ENCODE data around the gene SPAG7.
"Not testable (repeated sequence)": the region's sequence is repeated elsewhere in the genome, so short reads cannot be mapped to it uniquely, and the experiment has no call there.

Gene SPAG7

DNA sequence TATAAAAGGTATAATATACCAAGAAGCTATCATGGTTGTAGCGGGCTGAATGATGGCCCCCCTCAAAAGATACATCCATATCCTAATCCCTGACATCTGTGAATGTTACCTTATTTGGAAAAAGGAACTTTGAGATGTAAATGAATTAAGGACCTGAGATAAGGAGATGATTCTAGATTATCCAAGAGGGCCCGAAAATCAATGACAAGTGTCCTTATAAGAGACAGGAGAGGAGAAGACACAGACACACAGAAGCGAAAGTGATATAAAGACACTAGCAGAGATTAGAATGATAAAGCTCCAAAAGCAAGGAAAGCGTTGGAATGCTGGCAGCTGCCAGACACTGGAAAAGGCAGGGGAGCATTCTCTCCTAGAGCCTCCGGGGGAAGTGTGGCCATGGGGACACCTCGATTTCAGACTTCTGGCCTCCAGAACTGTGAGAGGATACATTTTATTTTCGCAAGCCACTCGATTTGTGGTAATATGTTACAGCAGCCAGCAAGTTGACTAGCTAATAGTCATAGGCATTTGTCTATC lies 48.0 kb downstream of the SPAG7 start:
- TF ChIP-seq, protein P1, sequence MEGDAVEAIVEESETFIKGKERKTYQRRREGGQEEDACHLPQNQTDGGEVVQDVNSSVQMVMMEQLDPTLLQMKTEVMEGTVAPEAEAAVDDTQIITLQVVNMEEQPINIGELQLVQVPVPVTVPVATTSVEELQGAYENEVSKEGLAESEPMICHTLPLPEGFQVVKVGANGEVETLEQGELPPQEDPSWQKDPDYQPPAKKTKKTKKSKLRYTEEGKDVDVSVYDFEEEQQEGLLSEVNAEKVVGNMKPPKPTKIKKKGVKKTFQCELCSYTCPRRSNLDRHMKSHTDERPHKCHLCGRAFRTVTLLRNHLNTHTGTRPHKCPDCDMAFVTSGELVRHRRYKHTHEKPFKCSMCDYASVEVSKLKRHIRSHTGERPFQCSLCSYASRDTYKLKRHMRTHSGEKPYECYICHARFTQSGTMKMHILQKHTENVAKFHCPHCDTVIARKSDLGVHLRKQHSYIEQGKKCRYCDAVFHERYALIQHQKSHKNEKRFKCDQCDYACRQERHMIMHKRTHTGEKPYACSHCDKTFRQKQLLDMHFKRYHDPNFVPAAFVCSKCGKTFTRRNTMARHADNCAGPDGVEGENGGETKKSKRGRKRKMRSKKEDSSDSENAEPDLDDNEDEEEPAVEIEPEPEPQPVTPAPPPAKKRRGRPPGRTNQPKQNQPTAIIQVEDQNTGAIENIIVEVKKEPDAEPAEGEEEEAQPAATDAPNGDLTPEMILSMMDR (IDR thresholded peaks at IDR 0.05; ENCODE audit: insufficient read depth, low read depth, low read length, missing control alignments): no peak
- no peak for DNase-seq (ENCODE audit: low read depth)
- no peak overlapping the region for H3K4me3 ChIP-seq (ENCODE audit: low read depth, low read length)

DNA sequence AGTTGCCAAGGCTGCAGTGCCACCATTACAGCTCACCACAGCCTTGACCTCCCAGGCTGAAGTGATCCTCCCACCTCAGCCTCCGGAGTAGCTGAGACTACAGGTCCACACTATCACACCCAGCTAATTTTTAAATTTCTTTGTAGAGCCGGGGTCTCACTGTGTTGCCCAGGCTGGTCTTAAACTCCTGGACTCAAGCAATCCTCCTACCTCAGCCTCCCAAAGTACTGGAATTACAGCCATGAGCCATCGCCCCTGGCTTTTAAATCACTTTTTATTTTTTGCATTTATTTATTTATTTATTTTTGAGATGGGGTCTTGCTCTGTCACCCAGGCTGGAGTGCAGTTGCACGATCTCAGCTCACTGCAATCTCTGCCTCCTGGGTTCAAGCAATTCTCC lies 53.1 kb downstream of the SPAG7 start:
- H3K4me3 ChIP-seq (ENCODE audit: low read depth, low read length); DNase-seq (ENCODE audit: low read depth): not testable (repeated sequence)

GRCh38 chr17:4913994-4914393 lies 53.6 kb downstream of the SPAG7 start:
- no peak for DNase-seq (ENCODE audit: low read depth)
- no peak overlapping the region for H3K4me3 ChIP-seq (ENCODE audit: low read depth, low read length)
- TF ChIP-seq, protein P1 (IDR thresholded peaks at IDR 0.05; ENCODE audit: insufficient read depth, low read depth, low read length, missing control alignments): no peak
